GM18507 (cell line): ENCODE measurements around the gene SMPX.

Source experiments
- DNase-seq: peaks from one replicate; pipeline ENCODE4 v3.0.0; 2011; ENCODE audit warnings: low read depth; ENCODE audit not compliant: insufficient read length; ENCODE audit errors: extremely low spot score
- FAIRE-seq: peaks from 2 replicates; lab custom pipeline; 2011; peaks lifted over from hg19 to GRCh38; lab: Jason Lieb, UNC

The SMPX gene

DNA sequence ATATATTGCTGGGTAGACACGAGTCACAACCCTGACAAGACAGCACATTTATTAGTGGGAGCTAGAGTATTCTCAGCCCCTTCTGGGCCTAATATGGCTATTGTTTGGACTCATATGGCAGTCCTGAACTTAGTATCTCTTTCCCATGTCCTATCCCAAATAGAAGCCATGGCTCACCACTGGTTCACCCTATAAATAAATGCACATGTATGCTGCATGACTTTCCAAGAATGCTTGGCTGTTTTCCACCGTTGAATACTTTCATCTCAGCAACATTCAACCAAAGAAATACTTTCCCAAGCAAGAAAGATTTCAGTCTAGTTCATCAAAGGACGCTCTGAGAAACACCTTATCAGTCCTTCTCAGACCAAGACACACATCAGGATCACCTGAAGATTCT is 36.7 kb downstream of the SMPX start:
- no peak for FAIRE-seq

DNA sequence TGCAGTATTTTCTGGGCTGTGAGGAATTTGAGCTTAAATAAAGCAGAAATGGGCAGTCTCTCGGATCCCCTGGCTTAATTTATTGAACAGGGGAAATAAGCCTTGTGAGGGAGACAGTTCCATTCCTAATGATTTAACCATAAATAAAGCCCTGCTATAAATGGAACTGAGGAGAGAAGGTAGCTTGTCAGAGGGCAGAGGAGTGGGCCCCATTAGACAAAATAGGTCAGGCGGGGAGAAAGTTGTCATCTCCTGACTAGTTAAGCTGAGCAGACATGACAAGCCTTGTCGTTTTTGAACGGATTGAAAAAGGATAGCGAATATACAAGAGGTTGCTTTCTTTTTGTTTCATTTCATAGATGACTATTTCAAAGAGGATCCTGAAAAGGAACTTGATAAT is 39.3 kb downstream of the SMPX start:
- no peak for DNase-seq
- FAIRE-seq, result no peak

More for the DNA sequence above, 36.7 kb downstream of the SMPX start:
- no peak for DNase-seq

GRCh38 chrX:21717802-21718201 is 40.1 kb downstream of the SMPX start:
- DNase-seq, result no peak
- FAIRE-seq, result no peak

GRCh38 chrX:21715825-21716224 is 42.1 kb downstream of the SMPX start:
- FAIRE-seq (no peak), DNase-seq (no peak)

DNA sequence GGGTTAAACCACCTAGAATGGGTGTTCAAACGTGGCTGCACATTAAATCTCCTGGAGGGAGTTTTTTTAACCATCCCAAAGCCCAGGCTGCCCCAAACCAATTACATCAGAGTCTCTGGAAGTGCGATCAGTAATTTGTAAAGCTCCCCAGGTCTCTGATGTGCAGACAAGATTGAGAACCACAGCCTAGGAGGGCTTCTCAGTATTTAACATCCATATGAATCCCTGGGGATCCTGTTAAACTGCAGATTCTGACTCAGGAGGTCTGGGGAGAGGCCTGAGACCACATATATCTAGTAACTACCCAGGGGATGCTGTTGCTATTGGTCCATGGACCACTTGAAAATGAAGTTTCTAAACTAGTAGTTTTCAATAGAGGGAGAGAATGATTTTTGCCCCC is 42.6 kb downstream of the SMPX start:
- DNase-seq (no peak), FAIRE-seq (no peak)

DNA sequence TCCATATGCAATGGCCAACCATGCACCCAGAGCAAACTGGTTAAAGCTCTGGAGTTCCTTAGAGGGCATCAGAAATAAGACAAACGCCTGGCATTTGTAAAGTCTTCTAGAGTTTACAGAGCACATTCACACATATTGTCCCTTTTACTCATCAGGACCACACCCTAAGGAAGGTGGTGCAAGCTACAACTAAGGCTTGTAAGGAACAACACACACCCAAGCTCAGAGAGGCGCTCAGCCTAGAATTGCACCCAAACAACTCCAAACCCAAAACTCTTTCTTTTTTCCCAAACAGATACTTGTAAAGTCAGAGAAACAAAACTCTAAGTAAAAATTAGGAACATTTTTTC is 46.1 kb downstream of the SMPX start:
- DNase-seq, result no peak
- no peak for FAIRE-seq

GRCh38 chrX:21711129-21711847 is 46.6 kb downstream of the SMPX start:
- DNase-seq, result no peak
- no peak for FAIRE-seq

- DNase-seq (no peak), FAIRE-seq (no peak)
Observed at GRCh38 chrX:21708116-21708515, 49.8 kb downstream of the SMPX start.

DNA sequence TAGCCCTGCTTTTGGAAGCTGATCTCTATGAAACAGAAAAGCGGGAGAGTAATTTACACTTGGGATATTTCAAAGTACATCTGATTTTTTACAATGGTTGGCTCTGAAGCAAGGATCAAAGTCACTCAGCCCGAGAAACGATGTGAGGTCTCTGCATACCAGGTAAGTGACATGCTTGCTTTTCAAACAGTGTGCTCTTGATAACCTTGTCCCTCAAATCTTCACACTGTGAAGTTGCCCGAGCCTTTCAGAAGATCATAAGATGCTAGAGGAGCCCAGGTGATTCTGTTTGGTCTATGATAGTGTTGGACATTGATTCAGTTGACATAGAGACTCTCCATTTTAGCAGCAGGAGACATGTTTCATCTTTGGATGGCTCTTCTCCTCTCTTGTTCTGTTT is 52.7 kb downstream of the SMPX start:
- no peak for DNase-seq
- FAIRE-seq, result no peak

DNA sequence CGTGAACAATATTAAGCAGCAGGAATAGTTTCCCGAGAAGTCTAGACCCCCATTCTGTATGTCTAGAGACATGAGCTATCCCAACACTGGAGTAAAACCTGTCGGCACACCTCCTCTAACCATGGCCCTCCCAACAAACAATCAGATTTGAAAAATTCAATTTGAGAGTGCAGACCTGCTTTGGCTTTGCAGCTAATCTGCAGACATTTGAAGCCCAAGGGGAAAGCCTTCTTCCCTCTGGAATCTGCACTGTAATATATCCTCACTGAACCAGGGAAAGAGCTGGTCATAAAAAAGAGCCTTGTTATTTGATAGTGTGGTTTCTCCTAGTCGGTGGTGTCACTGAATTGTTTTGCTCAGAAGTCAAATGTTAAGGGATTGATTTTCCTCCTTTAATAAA is 55.2 kb downstream of the SMPX start:
- DNase-seq (no peak), FAIRE-seq (no peak)

- no peak for DNase-seq
- FAIRE-seq, result no peak
Observed at GRCh38 chrX:21700967-21701366, 56.9 kb downstream of the SMPX start.

DNA sequence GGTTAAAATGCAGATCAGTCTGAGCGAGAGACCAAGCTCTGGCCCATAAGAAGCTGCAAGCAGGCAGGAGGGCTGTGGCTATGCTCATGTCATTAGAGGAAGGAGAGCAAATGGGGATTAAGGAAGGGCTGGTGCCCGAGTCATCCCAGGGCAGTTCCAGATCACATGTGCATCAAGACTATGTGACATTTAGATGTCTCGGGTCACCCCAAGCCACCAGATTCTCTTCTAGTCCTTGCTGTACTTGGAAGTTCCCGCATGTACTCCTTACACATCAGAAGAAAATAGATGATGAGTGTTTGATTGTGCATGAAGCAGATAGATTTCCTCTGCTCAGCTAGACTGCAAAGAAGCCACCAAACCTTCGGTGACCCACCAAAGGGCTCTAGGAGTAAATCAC is 57.6 kb downstream of the SMPX start:
- DNase-seq, result no peak
- FAIRE-seq, result no peak

DNA sequence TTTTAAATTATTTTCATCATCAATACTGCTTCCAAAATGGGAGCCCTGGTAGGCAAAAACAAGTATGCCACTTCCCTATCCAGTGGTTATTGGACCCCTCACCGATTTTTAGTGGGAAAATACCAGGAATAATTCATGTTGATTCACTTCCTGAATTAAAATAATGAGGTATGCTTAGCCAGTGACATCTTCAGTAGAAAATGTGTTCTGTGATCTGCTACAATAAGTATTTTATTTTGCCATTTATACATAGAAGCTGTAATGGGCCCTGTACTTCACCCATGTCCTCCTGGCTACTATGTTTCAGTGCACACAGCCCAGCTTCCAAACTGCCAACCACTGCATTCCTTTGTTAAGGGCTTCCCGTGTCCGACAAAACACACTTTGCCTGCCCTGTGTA is 58.8 kb downstream of the SMPX start:
- FAIRE-seq (no peak), DNase-seq (no peak)

GRCh38 chrX:21698272-21698671 is 59.6 kb downstream of the SMPX start:
- FAIRE-seq (no peak), DNase-seq (no peak)

GRCh38 chrX:21691512-21692018 is 66.4 kb downstream of the SMPX start:
- DNase-seq, result no peak

DNA sequence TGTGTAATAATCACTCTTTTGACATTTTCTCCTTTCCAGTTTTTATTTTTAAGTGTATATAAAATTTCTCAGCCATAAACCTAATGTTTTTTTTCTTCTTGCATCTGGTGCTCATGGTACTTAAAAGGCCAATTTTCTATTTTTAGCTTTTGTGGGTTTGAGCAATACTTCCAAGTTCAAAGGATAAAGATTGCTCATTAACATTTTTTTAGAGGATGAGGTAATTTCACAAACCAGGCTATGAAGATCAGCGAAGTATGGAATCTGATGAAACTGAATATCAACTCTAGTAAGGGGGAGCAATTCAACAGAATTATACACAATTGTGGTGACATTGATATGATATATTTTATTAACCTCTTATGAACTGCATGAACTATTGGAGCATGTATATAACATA is 74.0 kb downstream of the SMPX start:
- DNase-seq (no peak), FAIRE-seq (no peak)

More at GRCh38 chrX:21691512-21692018, 66.4 kb downstream of the SMPX start:
- no peak for FAIRE-seq

- FAIRE-seq, result no peak
Observed at GRCh38 chrX:21678048-21678612, 79.8 kb downstream of the SMPX start.

GRCh38 chrX:21675931-21676330 is 82.0 kb downstream of the SMPX start:
- no peak for FAIRE-seq
- DNase-seq, result no peak

More at GRCh38 chrX:21678048-21678612, 79.8 kb downstream of the SMPX start:
- no peak for DNase-seq

DNA sequence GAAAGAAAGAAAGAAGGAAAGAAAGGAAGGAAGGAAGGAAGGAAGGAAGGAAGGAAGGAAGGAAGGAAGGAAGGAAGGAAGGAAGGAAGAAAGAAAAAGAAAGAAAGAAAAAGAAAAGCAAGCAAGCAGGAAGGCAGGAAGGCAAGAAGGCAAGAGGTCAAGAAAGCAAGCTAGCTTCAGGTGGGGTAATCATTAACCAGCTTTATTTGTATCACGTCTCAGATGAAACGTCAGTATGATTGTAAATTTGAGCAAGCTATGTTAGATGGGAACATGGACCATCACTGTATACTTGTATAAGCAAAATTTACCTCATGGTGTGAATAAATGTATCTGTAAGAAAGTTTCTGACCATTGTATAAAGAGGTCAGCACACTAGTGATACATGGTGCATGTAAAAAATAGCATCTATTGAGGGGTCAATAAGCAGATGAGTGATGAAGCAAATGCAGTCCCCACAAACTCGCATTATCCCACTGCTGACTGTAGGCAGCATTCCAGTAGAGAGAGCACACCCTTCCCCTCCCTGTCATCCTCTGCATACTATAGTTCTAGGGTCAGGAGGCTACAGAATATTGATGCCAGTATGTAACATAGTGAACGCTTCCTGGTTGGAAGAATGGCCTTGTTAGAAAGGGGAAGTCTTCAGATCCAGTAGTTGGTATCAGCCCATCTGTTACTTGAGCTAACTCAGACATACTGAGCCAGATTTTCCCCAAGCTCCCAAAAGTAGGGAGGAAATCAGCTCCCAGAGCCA is 83.3 kb downstream of the SMPX start:
- FAIRE-seq (peak; percentile 15), DNase-seq (no peak)

DNA sequence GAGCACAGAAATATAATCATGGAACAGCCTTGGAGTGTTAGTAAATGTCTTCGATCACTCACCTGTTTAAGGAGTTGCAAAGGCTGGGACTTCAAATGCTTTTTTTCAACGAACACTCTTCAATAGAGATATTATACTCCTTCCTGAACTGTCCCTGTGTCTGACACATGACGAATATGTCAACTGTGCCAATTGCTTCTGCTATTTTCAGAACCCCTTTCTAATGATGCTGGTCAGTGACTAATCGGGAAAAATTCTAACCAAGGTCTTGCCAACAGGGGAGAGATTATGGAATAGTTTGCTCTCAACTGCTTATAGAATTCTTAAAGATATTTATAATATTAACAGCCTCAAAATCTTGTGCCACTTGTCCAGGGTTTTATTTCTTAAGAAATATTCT is 91.2 kb downstream of the SMPX start:
- no peak for DNase-seq
- no peak for FAIRE-seq

DNA sequence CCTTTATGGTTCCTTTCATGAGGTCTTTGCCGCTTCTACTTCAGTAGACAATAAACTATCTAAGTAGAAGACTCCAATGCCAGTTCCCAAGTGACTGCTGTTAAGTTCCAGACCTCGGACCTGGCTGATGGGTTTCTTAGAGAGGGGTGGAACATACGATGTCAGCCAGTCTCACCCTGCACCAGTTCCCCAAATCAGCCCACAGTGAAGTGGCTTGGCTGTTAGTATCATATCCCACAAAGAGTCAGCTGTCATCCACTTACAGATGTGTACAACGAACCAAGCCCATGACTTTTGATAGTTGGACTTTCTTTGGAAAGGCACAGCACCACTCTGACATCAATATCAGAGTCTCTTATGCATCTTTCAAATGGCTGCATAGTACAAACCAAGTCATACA is 91.7 kb downstream of the SMPX start:
- DNase-seq, result no peak
- FAIRE-seq, result no peak
